ENCODE data around the gene CCIN.

Gene CCIN

GRCh38 chr9:36188212-36188611 is 19.0 kb downstream of the CCIN start:
- in situ Hi-C loops (cut with HindIII; ENCODE audit: low sequenced_read_pairs), result loop anchor here (10.0 kb wide), 1 partner anchor 163 kb away; no protein-coding TSS in a partner anchor
- DNase-seq (ENCODE audit: low read depth), result no peak
- H3K4me3 ChIP-seq (ENCODE audit: low read depth, low read length), result no peak overlapping the region
- no peak for TF ChIP-seq CTCF (IDR thresholded peaks at IDR 0.05; ENCODE audit: low read depth, low read length, missing control alignments)

- no peak for DNase-seq (ENCODE audit: low read depth)
- peak overlapping the region; percentile 97 for H3K4me3 ChIP-seq (ENCODE audit: low read depth, low read length)
- no peak for TF ChIP-seq CTCF (IDR thresholded peaks at IDR 0.05; ENCODE audit: low read depth, low read length, missing control alignments)
- in situ Hi-C loops (cut with HindIII; ENCODE audit: low sequenced_read_pairs), result loop anchor here (10.0 kb wide), 1 partner anchor 165 kb away; no protein-coding TSS in a partner anchor
Measured at GRCh38 chr9:36189976-36190375, 20.8 kb downstream of the CCIN start.

GRCh38 chr9:36190388-36191289 is 21.5 kb downstream of the CCIN start, which contains the start of gene CLTA:
Gene CLTA, plus strand, starts transcription at chr9:36190921. Its CDS starts 136 bp downstream, at chr9:36191057.
- peak; percentile 57 for TF ChIP-seq CTCF (IDR thresholded peaks at IDR 0.05; ENCODE audit: low read depth, low read length, missing control alignments)
- in situ Hi-C loops (cut with HindIII; ENCODE audit: low sequenced_read_pairs), result no loop called here
- H3K4me3 ChIP-seq (ENCODE audit: low read depth, low read length), result peak within 1 kb of the TSS; percentile 97

GRCh38 chr9:36191290-36191645 is 22.1 kb downstream of the CCIN start:
- no peak for DNase-seq (ENCODE audit: low read depth)
- TF ChIP-seq CTCF (IDR thresholded peaks at IDR 0.05; ENCODE audit: low read depth, low read length, missing control alignments), result no peak
- in situ Hi-C loops (cut with HindIII; ENCODE audit: low sequenced_read_pairs), result no loop called here
- H3K4me3 ChIP-seq (ENCODE audit: low read depth, low read length), result peak overlapping the region; percentile 97

More at GRCh38 chr9:36190388-36191289, 21.5 kb downstream of the CCIN start, which contains the start of gene CLTA:
- peak; percentile 96 for DNase-seq (ENCODE audit: low read depth)

- no peak for DNase-seq (ENCODE audit: low read depth)
- in situ Hi-C loops (cut with HindIII; ENCODE audit: low sequenced_read_pairs), result no loop called here
- no peak for TF ChIP-seq CTCF (IDR thresholded peaks at IDR 0.05; ENCODE audit: low read depth, low read length, missing control alignments)
- H3K4me3 ChIP-seq (ENCODE audit: low read depth, low read length), result peak overlapping the region; percentile 97
Measured at GRCh38 chr9:36191686-36192085, 22.5 kb downstream of the CCIN start.

- no peak for DNase-seq (ENCODE audit: low read depth)
- peak overlapping the region; percentile 97 for H3K4me3 ChIP-seq (ENCODE audit: low read depth, low read length)
- no peak for TF ChIP-seq CTCF (IDR thresholded peaks at IDR 0.05; ENCODE audit: low read depth, low read length, missing control alignments)
- in situ Hi-C loops (cut with HindIII; ENCODE audit: low sequenced_read_pairs), result no loop called here
Measured at GRCh38 chr9:36192196-36192595, 23.0 kb downstream of the CCIN start.

All from astrocyte of the cerebellum (primary cell).